Measurements from ENCODE around the gene MACROH2A2.

DNA sequence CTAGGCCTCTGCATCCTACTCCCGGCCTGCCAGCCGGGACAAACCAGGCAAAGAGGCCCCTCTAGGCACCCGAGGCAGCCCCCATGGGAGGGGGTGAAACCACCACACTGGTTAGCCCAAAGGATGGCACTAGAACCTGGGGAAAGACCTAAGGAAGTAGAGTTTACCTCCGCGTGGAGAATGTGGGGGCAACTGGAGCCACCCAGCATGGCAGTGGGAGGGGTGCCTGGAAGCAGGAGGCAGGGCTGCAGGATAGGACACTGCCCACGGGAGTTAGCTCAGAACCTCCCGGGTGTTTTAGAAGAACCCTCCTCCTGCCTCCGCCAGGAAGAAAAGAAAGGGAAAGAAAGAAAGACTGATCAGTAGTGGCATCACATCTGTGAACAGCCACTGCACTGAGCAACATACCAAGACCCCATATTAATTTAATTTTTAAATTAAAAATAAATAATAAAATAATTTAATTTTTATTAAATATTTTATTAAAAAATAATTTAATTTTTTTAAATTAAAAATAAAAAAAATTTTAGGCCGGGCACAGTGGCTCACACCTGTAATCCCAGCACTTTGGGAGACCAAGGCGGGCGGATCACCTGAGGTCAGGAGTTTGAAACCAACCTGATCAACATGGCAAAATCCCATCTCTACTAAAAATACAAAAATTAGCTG is 68.8 kb downstream of the MACROH2A2 start:
- no peak for TF ChIP-seq EZH2 (IDR thresholded peaks at IDR 0.05)
- no peak for TF ChIP-seq POLR2AphosphoS5 (IDR thresholded peaks at IDR 0.05; ENCODE audit: borderline replicate concordance, low read depth, low read length)
- no peak for TF ChIP-seq FOXP2 (optimal IDR thresholded peaks at IDR 0.05; ENCODE audit: control extremely low read depth, extremely low read length, insufficient read depth)

Measured in SK-N-MC (cell line).